B cell (primary cell): ENCODE data around the gene SIPA1L3.

ENCODE experiments used
- CTCF ChIP-seq: fragments of 200-600 bp; IDR thresholded peaks from one replicate; pipeline ENCODE4 v1.8.0; 2022; ENCODE audit warnings: antibody characterized with exemption, mild to moderate bottlenecking
- EZH2 ChIP-seq: IDR thresholded peaks from 2 replicates; pipeline ENCODE4 v1.6.1; 2012; ENCODE audit warnings: borderline replicate concordance, low read depth, mild to moderate bottlenecking, moderate library complexity, low read length; ENCODE audit not compliant: insufficient read depth, poor library complexity, severe bottlenecking

- TF ChIP-seq CTCF (no peak), EZH2 (no peak)
Observed at GRCh38 chr19:37997911-37998344, 90.9 kb downstream of the SIPA1L3 start.
